Adrenal gland (tissue), 5 donors: Measurements from ENCODE around the gene MYH11.

Experiments
- POLR2A ChIP-seq, 2 donors: fragments of 450-650 bp; IDR thresholded peaks; one replicate each; pipeline ENCODE4 v1.6.1; 2017; ENCODE audit warnings: antibody characterized with exemption in 2 of 2, mild to moderate bottlenecking in 2 of 2, moderate library complexity in 1 of 2
- TF ChIP-seq, protein P1 (sequence below), 6 experiments: fragments of 450-650 bp in 4 of 6; fragments of 200-600 bp in 2 of 6; sonication (generic) in 1 of 6; IDR thresholded peaks; 1 replicate in 5 of 6; 2 replicates in 1 of 6; pipeline versions ENCODE4 v1.5.1 to v1.8.0; 2016 to 2021; ENCODE audit warnings: antibody characterized with exemption in 6 of 6, mild to moderate bottlenecking in 2 of 6, moderate library complexity in 1 of 6
- donor health status: DM: no; HTN: no; CAD: no.

DNA sequence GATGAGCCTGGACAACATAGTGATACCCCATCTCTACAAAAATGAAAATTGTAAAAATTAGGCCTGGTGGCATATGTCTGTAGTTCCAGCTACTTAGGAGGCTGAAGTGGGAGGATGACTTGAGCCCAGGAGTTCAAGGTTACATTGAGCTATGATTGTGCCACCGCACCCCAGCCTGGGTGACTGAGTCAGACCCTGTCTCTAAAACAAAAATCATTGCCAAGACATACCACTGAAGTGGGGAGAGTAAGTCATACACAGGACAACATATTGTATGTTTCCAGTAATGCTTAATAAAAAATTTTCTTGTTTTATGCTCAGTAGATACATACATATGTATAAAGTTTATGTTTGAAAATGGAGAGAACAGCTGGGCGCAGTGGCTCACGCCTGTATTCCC lies 167.5 kb downstream of the MYH11 start:
- TF ChIP-seq, protein P1, sequence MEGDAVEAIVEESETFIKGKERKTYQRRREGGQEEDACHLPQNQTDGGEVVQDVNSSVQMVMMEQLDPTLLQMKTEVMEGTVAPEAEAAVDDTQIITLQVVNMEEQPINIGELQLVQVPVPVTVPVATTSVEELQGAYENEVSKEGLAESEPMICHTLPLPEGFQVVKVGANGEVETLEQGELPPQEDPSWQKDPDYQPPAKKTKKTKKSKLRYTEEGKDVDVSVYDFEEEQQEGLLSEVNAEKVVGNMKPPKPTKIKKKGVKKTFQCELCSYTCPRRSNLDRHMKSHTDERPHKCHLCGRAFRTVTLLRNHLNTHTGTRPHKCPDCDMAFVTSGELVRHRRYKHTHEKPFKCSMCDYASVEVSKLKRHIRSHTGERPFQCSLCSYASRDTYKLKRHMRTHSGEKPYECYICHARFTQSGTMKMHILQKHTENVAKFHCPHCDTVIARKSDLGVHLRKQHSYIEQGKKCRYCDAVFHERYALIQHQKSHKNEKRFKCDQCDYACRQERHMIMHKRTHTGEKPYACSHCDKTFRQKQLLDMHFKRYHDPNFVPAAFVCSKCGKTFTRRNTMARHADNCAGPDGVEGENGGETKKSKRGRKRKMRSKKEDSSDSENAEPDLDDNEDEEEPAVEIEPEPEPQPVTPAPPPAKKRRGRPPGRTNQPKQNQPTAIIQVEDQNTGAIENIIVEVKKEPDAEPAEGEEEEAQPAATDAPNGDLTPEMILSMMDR (IDR thresholded peaks at IDR 0.05): no peak
- no peak for TF ChIP-seq POLR2A (IDR thresholded peaks at IDR 0.05)
